HepG2 (cell line): ENCODE data around the gene PTPRN. TPM values are rescaled to one million over a fixed set of nuclear protein-coding genes. Genes with fewer than 3 reads are reported as not detected.

ENCODE experiments used
- BCL6 ChIP-seq: IDR thresholded peaks from 2 replicates; pipeline ENCODE4 v1.6.1; 2016; ENCODE audit warnings: missing genetic modification reagents, missing compliant biosample characterization
- CREB1 ChIP-seq, 2 experiments: fragments of 450-650 bp in 1 of 2; IDR thresholded peaks; 2 replicates each; pipeline ENCODE4 v1.6.1; 2016 to 2017; ENCODE audit warnings: control low read depth in 1 of 2, mild to moderate bottlenecking in 1 of 2, missing compliant biosample characterization in 1 of 2, missing genetic modification characterization in 1 of 2
- HOXA9 ChIP-seq: sonication (generic); formaldehyde crosslinking; IDR thresholded peaks from 2 replicates; pipeline ENCODE4 v1.8.1; 2022; ENCODE audit warnings: missing genetic modification reagents, mild to moderate bottlenecking, moderate library complexity, borderline replicate concordance
- KDM2A ChIP-seq: sonication (generic); formaldehyde crosslinking; IDR thresholded peaks from 2 replicates; pipeline ENCODE4 v1.4.0; 2020; ENCODE audit warnings: low read depth, missing genetic modification reagents, borderline replicate concordance
- MEF2D ChIP-seq: sonication (generic); formaldehyde crosslinking; IDR thresholded peaks from 2 replicates; pipeline ENCODE4 v1.5.1; 2020; ENCODE audit warnings: mild to moderate bottlenecking, missing genetic modification reagents
- MZF1 ChIP-seq: sonication (generic); formaldehyde crosslinking; IDR thresholded peaks from 2 replicates; pipeline ENCODE4 v1.8.1; 2023; ENCODE audit warnings: mild to moderate bottlenecking, missing genetic modification reagents, borderline replicate concordance
- NONO ChIP-seq, 2 experiments: fragments of 450-650 bp in 1 of 2; sonication (generic) in 1 of 2; formaldehyde crosslinking in 1 of 2; IDR thresholded peaks in 1 of 2; conservative IDR thresholded peaks in 1 of 2; 2 replicates each; pipeline versions ENCODE4 v1.6.1 to v1.8.0; 2017 to 2022; ENCODE audit warnings: mild to moderate bottlenecking in 1 of 2, missing genetic modification reagents in 1 of 2, moderate library complexity in 1 of 2
- NR3C1 ChIP-seq: sonication (generic); formaldehyde crosslinking; IDR thresholded peaks from 2 replicates; pipeline ENCODE4 v1.4.0; 2020; ENCODE audit warnings: missing genetic modification reagents
- POLR2AphosphoS5 ChIP-seq: IDR thresholded peaks from 2 replicates; pipeline ENCODE4 v1.6.1; 2012; ENCODE audit warnings: low read depth, low read length
- SMAD3 ChIP-seq: sonication (generic); formaldehyde crosslinking; IDR thresholded peaks from 2 replicates; pipeline ENCODE4 v1.4.0; 2020; ENCODE audit warnings: missing genetic modification reagents
- SSRP1 ChIP-seq: IDR thresholded peaks from 2 replicates; pipeline ENCODE4 v1.6.1; 2016; ENCODE audit warnings: control low read depth
- TBL1XR1 ChIP-seq: fragments of 150-350 bp; IDR thresholded peaks from 2 replicates; pipeline ENCODE4 v1.6.1; 2014; ENCODE audit warnings: borderline replicate concordance, low read length; ENCODE audit not compliant: partially characterized antibody
- THAP11 ChIP-seq: IDR thresholded peaks from 2 replicates; pipeline ENCODE4 v1.6.1; 2016; ENCODE audit warnings: missing biosample characterization, missing genetic modification reagents
- TRAFD1 ChIP-seq: sonication (generic); formaldehyde crosslinking; IDR thresholded peaks from 2 replicates; pipeline ENCODE4 v1.5.1; 2020; ENCODE audit warnings: missing genetic modification reagents, mild to moderate bottlenecking, borderline replicate concordance
- ZC3H4 ChIP-seq: sonication (generic); formaldehyde crosslinking; IDR thresholded peaks from 2 replicates; pipeline ENCODE4 v1.4.0; 2020; ENCODE audit warnings: missing genetic modification reagents, borderline replicate concordance
- ZFAT ChIP-seq: sonication (generic); formaldehyde crosslinking; conservative IDR thresholded peaks from 2 replicates; pipeline ENCODE4 v1.8.1; 2023; ENCODE audit warnings: missing genetic modification reagents, inconsistent platforms
- ZNF160 ChIP-seq: sonication (generic); formaldehyde crosslinking; IDR thresholded peaks from 2 replicates; pipeline ENCODE4 v1.8.0; 2022; ENCODE audit warnings: mild to moderate bottlenecking, inconsistent platforms, missing genetic modification reagents
- ZNF207 ChIP-seq: fragments of 450-650 bp; IDR thresholded peaks from 2 replicates; pipeline ENCODE4 v1.6.1; 2016; ENCODE audit warnings: antibody characterized with exemption, borderline replicate concordance
- ZNF547 ChIP-seq: sonication (generic); formaldehyde crosslinking; IDR thresholded peaks from 2 replicates; pipeline ENCODE4 v1.5.1; 2020; ENCODE audit warnings: mild to moderate bottlenecking, missing genetic modification reagents
- ZNF557 ChIP-seq: sonication (generic); formaldehyde crosslinking; IDR thresholded peaks from 2 replicates; pipeline ENCODE4 v1.4.0; 2020; ENCODE audit warnings: missing genetic modification reagents
- ZNF652 ChIP-seq: IDR thresholded peaks from 2 replicates; pipeline ENCODE4 v1.6.1; 2016; ENCODE audit warnings: low read depth, borderline replicate concordance
- ZNF746 ChIP-seq: sonication (generic); formaldehyde crosslinking; IDR thresholded peaks from 2 replicates; pipeline ENCODE4 v1.8.0; 2022; ENCODE audit warnings: mild to moderate bottlenecking, missing genetic modification reagents
- ZNF747 ChIP-seq: sonication (generic); formaldehyde crosslinking; IDR thresholded peaks from 2 replicates; pipeline ENCODE4 v1.8.1; 2023; ENCODE audit warnings: missing genetic modification reagents, mild to moderate bottlenecking, borderline replicate concordance
- ZNF780A ChIP-seq: sonication (generic); formaldehyde crosslinking; IDR thresholded peaks from 2 replicates; pipeline ENCODE4 v1.8.0; 2022; ENCODE audit warnings: mild to moderate bottlenecking, missing genetic modification reagents, moderate library complexity
- ZZZ3 ChIP-seq: sonication (generic); formaldehyde crosslinking; IDR thresholded peaks from 2 replicates; pipeline ENCODE4 v1.4.0; 2020; ENCODE audit warnings: missing genetic modification reagents, mild to moderate bottlenecking, borderline replicate concordance
- polyA plus RNA-seq, 8 experiments: library from polyadenylated mRNA; depleted of rRNA in 3 of 8; stranded (reverse) in 7 of 8; unstranded in 1 of 8; fragments of >200 nt; fragmentation: Illumina TruSeq in 4 of 8; extraction: Trizol in 4 of 8; gene quantifications; 2 replicates each; pipeline versions ENCODE4 v1.2.1 to v1.2.3, GENCODE V29; 2011 to 2016; ENCODE audit warnings: low read depth in 4 of 8, missing spikeins in 1 of 8, mixed read lengths in 1 of 8; ENCODE audit not compliant: insufficient read depth in 1 of 8
- total RNA-seq, 5 experiments: library from RNA; depleted of rRNA; stranded (reverse); fragments of >200 nt; fragmentation: Illumina TruSeq; extraction: Trizol; gene quantifications; 2 replicates each; pipeline ENCODE4 v1.2.3, GENCODE V29; 2016; ENCODE audit warnings: low read depth in 1 of 5
- TF ChIP-seq, protein P1 (sequence below): fragments of 450-650 bp; IDR thresholded peaks from 2 replicates; pipeline ENCODE4 v1.6.1; 2017

PTPRN gene
- total and polyA plus RNA-seq, 2 of the 13 experiments (the other 11 are each of a cell fraction or from before 2014, with no cell fraction given), result 0.26 TPM; not detected in 1

DNA sequence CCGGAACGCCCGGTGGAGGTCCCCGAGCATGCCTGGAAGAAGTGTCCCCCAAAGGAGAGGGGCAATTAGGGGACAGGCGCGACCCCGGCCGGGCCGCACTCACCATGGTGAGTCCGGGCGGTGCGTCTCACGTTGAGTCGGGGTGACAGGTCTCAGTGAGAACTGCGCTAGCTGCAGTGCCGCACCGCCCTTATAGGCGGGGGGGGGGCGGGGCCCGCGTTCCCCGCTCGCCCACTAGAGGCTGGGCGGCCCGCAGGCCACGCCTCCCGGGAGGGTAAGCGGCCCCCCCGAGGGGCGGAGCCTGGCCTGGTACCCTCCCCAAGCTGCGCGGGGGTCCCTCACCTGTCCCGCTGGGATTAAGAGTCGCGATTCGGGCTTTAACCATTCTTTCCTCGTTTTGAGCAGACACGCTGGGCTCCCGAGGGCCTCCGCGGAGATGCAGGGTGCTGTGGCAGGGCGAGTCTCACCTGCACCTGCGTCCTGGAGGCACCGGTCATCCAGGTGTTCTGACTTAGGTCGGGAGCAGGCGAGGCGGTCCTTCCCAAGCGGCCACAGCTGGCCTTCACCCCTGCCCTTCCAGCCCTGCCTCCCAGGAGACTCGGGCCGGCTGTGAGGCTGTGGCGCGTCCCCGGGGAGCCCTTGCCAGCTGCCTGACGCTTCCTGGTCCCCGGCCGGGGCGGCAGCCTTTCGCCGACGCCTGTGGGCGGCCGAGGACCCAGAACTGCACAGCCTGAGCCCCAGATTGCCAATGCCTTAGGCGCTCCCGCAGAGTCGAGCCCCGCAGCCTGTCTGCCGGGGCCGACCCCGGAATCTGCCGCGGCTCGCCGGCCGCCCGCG, 55.2 kb downstream of the PTPRN start, which contains the start of gene TUBA4A (continued):
- no peak for TF ChIP-seq HOXA9 (CRISPR knock-in tag)
- TF ChIP-seq THAP11 (CRISPR knock-in tag), result no peak
- TF ChIP-seq CREB1 (IDR thresholded peaks at IDR 0.05), result no peak
- TF ChIP-seq CREB1 (CRISPR knock-in tag; IDR thresholded peaks at IDR 0.05), result no peak
- peak; percentile 59; the same call in 1 of the 2 replicates for TF ChIP-seq KDM2A (CRISPR knock-in tag)
- no peak for TF ChIP-seq MZF1 (CRISPR knock-in tag)
- TF ChIP-seq TRAFD1, result no peak
- no peak for TF ChIP-seq TBL1XR1
- TF ChIP-seq NONO (IDR thresholded peaks at IDR 0.05), result no peak
- TF ChIP-seq NONO (CRISPR knock-in tag; conservative IDR thresholded peaks at IDR 0.05), result no peak
- TF ChIP-seq ZNF207, result no peak
- TF ChIP-seq SSRP1 (CRISPR knock-in tag), result no peak
- peak; percentile 77; the same call in 1 of the 2 replicates for TF ChIP-seq ZZZ3 (CRISPR knock-in tag)
- TF ChIP-seq NR3C1 (CRISPR knock-in tag), result no peak
- TF ChIP-seq, protein P1, sequence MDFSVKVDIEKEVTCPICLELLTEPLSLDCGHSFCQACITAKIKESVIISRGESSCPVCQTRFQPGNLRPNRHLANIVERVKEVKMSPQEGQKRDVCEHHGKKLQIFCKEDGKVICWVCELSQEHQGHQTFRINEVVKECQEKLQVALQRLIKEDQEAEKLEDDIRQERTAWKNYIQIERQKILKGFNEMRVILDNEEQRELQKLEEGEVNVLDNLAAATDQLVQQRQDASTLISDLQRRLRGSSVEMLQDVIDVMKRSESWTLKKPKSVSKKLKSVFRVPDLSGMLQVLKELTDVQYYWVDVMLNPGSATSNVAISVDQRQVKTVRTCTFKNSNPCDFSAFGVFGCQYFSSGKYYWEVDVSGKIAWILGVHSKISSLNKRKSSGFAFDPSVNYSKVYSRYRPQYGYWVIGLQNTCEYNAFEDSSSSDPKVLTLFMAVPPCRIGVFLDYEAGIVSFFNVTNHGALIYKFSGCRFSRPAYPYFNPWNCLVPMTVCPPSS, result no peak
- TF ChIP-seq ZNF747 (CRISPR knock-in tag), result no peak
- TF ChIP-seq SMAD3 (CRISPR knock-in tag), result peak; percentile 38; the same call in 1 of the 2 replicates
- TF ChIP-seq ZC3H4, result no peak
- TF ChIP-seq ZNF557 (CRISPR knock-in tag), result peak; percentile 16; the same call in 1 of the 2 replicates
- no peak for TF ChIP-seq ZNF746 (CRISPR knock-in tag)
- peak; percentile 84 for TF ChIP-seq POLR2AphosphoS5
- no peak for TF ChIP-seq ZFAT
- TF ChIP-seq BCL6, result no peak
- peak; percentile 72; the same call in 1 of the 2 replicates for TF ChIP-seq ZNF547
- no peak for TF ChIP-seq ZNF160 (CRISPR knock-in tag)
- TF ChIP-seq ZNF780A, result no peak
- TF ChIP-seq MEF2D (CRISPR knock-in tag), result 0 out of 2 replicates have a peak, but pooled peaks have one; percentile 30
- no peak for TF ChIP-seq ZNF652 (CRISPR knock-in tag)
